GM23338 (cell line): ENCODE data around the gene ARHGEF10L. TPM values are rescaled to one million over a fixed set of nuclear protein-coding genes. Genes with fewer than 3 reads are reported as not detected.
A peak's percentile ranks its signal among the peaks of the same experiment; 100 is the strongest.

ENCODE experiments used
- ATAC-seq: fragments of 200-7000 bp; cut with Tn5 transposase; 3 replicates; pipeline ENCODE4 v1.9.1; 2020
- DNase-seq: peaks from one replicate; pipeline ENCODE4 v3.0.0-alpha.2; 2015; ENCODE audit warnings: low spot score
- H2AFZ ChIP-seq: fragments of 200-600 bp; sonication (generic); 2 replicates; pipeline ENCODE4 v1.8.0; 2016; ENCODE audit warnings: antibody characterized with exemption, mild to moderate bottlenecking, moderate library complexity
- H3F3A ChIP-seq: fragments of 200-600 bp; sonication (generic); replicated peaks from 2 replicates; pipeline ENCODE4 v1.8.0; 2017; ENCODE audit warnings: antibody characterized with exemption, mixed run types, low read depth
- H3K27ac ChIP-seq: fragments of 200-600 bp; sonication (generic); 2 replicates; pipeline ENCODE4 v1.6.1; 2016; ENCODE audit warnings: low read depth
- H3K27me3 ChIP-seq: fragments of 200-600 bp; sonication (generic); 2 replicates; pipeline ENCODE4 v1.8.0; 2016; ENCODE audit warnings: mild to moderate bottlenecking, mixed run types, moderate library complexity; ENCODE audit not compliant: insufficient read depth
- H3K36me3 ChIP-seq: fragments of 200-600 bp; sonication (generic); 2 replicates; pipeline ENCODE4 v1.8.0; 2016; ENCODE audit warnings: mild to moderate bottlenecking; ENCODE audit not compliant: insufficient read depth
- H3K4me1 ChIP-seq: fragments of 200-600 bp; sonication (generic); 2 replicates; pipeline ENCODE4 v1.8.0; 2016; ENCODE audit warnings: mild to moderate bottlenecking, moderate library complexity; ENCODE audit not compliant: insufficient read depth
- H3K4me2 ChIP-seq: fragments of 200-600 bp; sonication (generic); 2 replicates; pipeline ENCODE4 v1.7.1; 2017; ENCODE audit warnings: mixed run types
- H3K4me3 ChIP-seq: fragments of 200-600 bp; sonication (generic); 2 replicates; pipeline ENCODE4 v1.6.1; 2016; ENCODE audit warnings: mixed run types
- H3K79me2 ChIP-seq: fragments of 200-600 bp; sonication (generic); replicated peaks from 2 replicates; pipeline ENCODE4 v1.8.0; 2017; ENCODE audit warnings: mild to moderate bottlenecking; ENCODE audit not compliant: insufficient read depth
- H3K9me2 ChIP-seq: fragments of 200-600 bp; sonication (generic); 2 replicates; pipeline ENCODE4 v1.8.0; 2017; ENCODE audit not compliant: insufficient read depth
- H4K20me1 ChIP-seq: fragments of 200-600 bp; sonication (generic); replicated peaks from 2 replicates; pipeline ENCODE4 v1.8.0; 2017; ENCODE audit warnings: mild to moderate bottlenecking; ENCODE audit not compliant: insufficient read depth
- H3K27ac Mint-ChIP-seq: 2 replicates; pipeline ENCODE4 v1.8.0; 2020; ENCODE audit warnings: inconsistent platforms, mild to moderate bottlenecking, moderate library complexity, mixed read lengths
- H3K27me3 Mint-ChIP-seq: 3 replicates; pipeline ENCODE4 v1.8.0; 2022; ENCODE audit warnings: low read depth, mild to moderate bottlenecking, moderate library complexity, mixed read lengths, inconsistent platforms; ENCODE audit not compliant: insufficient read depth, poor library complexity
- H3K36me3 Mint-ChIP-seq: 3 replicates; pipeline ENCODE4 v1.8.0; 2021; ENCODE audit warnings: low read depth, mild to moderate bottlenecking, inconsistent platforms, moderate library complexity, mixed read lengths
- H3K4me1 Mint-ChIP-seq: 3 replicates; pipeline ENCODE4 v1.8.0; 2020; ENCODE audit warnings: mild to moderate bottlenecking, inconsistent platforms, mixed read lengths
- H3K4me3 Mint-ChIP-seq: 3 replicates; pipeline ENCODE4 v1.8.0; 2021; ENCODE audit warnings: moderate library complexity, mild to moderate bottlenecking, inconsistent platforms, mixed read lengths
- H3K9me3 Mint-ChIP-seq: 3 replicates; pipeline ENCODE4 v1.8.0; 2020; ENCODE audit warnings: moderate library complexity, mild to moderate bottlenecking, inconsistent platforms, mixed read lengths
- CTCF ChIP-seq, 2 experiments: fragments of 200-600 bp in 1 of 2; sonication (generic) in 1 of 2; conservative IDR thresholded peaks; 2 replicates each; pipeline versions ENCODE4 v1.5.1 to v1.6.1; 2016 to 2017; ENCODE audit warnings: antibody characterized with exemption in 2 of 2, low read depth in 2 of 2, mild to moderate bottlenecking in 2 of 2, moderate library complexity in 1 of 2
- EZH2 ChIP-seq: fragments of 200-600 bp; sonication (generic); IDR thresholded peaks from one replicate; pipeline ENCODE4 v1.8.0; 2017; ENCODE audit warnings: antibody characterized with exemption, mild to moderate bottlenecking, low read depth; ENCODE audit not compliant: unreplicated experiment
- EZH2phosphoT487 ChIP-seq: fragments of 200-600 bp; sonication (generic); IDR thresholded peaks from one replicate; pipeline ENCODE4 v1.8.1; 2018; ENCODE audit warnings: antibody characterized with exemption; ENCODE audit not compliant: unreplicated experiment
- JUNB ChIP-seq: IDR thresholded peaks from one replicate; pipeline ENCODE4 v1.6.1; 2016; ENCODE audit warnings: antibody characterized with exemption; ENCODE audit not compliant: unreplicated experiment
- NANOG ChIP-seq: IDR thresholded peaks from 2 replicates; pipeline ENCODE4 v1.6.1; 2016; ENCODE audit warnings: antibody characterized with exemption, borderline replicate concordance
- POLR2AphosphoS5 ChIP-seq: IDR thresholded peaks from 2 replicates; pipeline ENCODE4 v1.6.1; 2016; ENCODE audit warnings: antibody characterized with exemption, low read depth
- REST ChIP-seq: IDR thresholded peaks from one replicate; pipeline ENCODE4 v1.6.1; 2018; ENCODE audit warnings: antibody characterized with exemption; ENCODE audit not compliant: unreplicated experiment
- STAT1 ChIP-seq: IDR thresholded peaks from one replicate; pipeline ENCODE4 v1.6.1; 2016; ENCODE audit warnings: antibody characterized with exemption; ENCODE audit not compliant: unreplicated experiment
- ZNF114 ChIP-seq: fragments of 250-450 bp; sonication (Bioruptor Pico); IDR thresholded peaks from 2 replicates; pipeline ENCODE4 v1.5.0; 2020; ENCODE audit warnings: mild to moderate bottlenecking, moderate library complexity
- polyA plus RNA-seq: library from polyadenylated mRNA; unstranded; fragments of >200 nt; fragmentation: Nextera tagmentation; extraction: Ambion mirVana; gene quantifications from 2 replicates; pipeline ENCODE4 v1.2.1, GENCODE V29; 2016
- total RNA-seq: library from RNA; depleted of rRNA; stranded (reverse); fragments of >200 nt; shearing (Covaris generic); gene quantifications from 2 replicates; pipeline ENCODE4 v1.2.3, GENCODE V29; 2014

Gene ARHGEF10L
- total and polyA plus RNA-seq, 2 experiments from 2014 or later: 12.1 to 46.8 TPM

GRCh38 chr1:17735348-17735747 lies 195.8 kb downstream of the ARHGEF10L start:
- H3K9me2 ChIP-seq: no peaks in the 10 kb centered on the region
- no peaks in the 10 kb centered on the region for H3K27me3 ChIP-seq
- Mint-ChIP-seq H3K4me3 (no peak overlapping the region), H3K27me3 (peaks cover 2% of the 10 kb centered on the region), H3K27ac (peak overlapping the region; percentile 40; the same call in 1 of the 2 replicates), H3K4me1 (peaks cover 18% of the 10 kb centered on the region), H3K9me3 (no peaks in the 10 kb centered on the region), H3K36me3 (no peaks in the 10 kb centered on the region)
- TF ChIP-seq ZNF114 (CRISPR knock-in tag) (no peak), CTCF (conservative IDR thresholded peaks at IDR 0.05; ENCODE audit: low read depth in 2 of 2) (no peak), JUNB (no peak), EZH2phosphoT487 (no peak), REST (no peak), POLR2AphosphoS5 (no peak), STAT1 (no peak), NANOG (no peak), EZH2 (no peak)
- DNase-seq: no peak
- no peaks in the 10 kb centered on the region for H3F3A ChIP-seq
- ATAC-seq: no peak
- H3K27ac ChIP-seq: no peak overlapping the region
- H3K36me3 ChIP-seq: no peaks in the 10 kb centered on the region
- H4K20me1 ChIP-seq: no peaks in the 10 kb centered on the region
- no peaks in the 10 kb centered on the region for H3K4me1 ChIP-seq
- H3K4me3 ChIP-seq: no peak overlapping the region
- H3K79me2 ChIP-seq: no peaks in the 10 kb centered on the region
- no peak overlapping the region for H3K4me2 ChIP-seq
- no peak overlapping the region for H2AFZ ChIP-seq

GRCh38 chr1:17735793-17736192 lies 196.3 kb downstream of the ARHGEF10L start:
- Histone ChIP-seq H2AFZ (no peak overlapping the region), H3K36me3 (no peaks in the 10 kb centered on the region), H3K27me3 (no peaks in the 10 kb centered on the region), H4K20me1 (no peaks in the 10 kb centered on the region), H3F3A (no peaks in the 10 kb centered on the region), H3K4me1 (no peaks in the 10 kb centered on the region), H3K4me2 (no peak overlapping the region), H3K4me3 (no peak overlapping the region), H3K79me2 (no peaks in the 10 kb centered on the region), H3K9me2 (no peaks in the 10 kb centered on the region), H3K27ac (no peak overlapping the region)
- Mint-ChIP-seq H3K4me1 (peaks cover 18% of the 10 kb centered on the region), H3K9me3 (no peaks in the 10 kb centered on the region), H3K36me3 (no peaks in the 10 kb centered on the region), H3K27me3 (peaks cover 4% of the 10 kb centered on the region), H3K27ac (no peak overlapping the region), H3K4me3 (no peak overlapping the region)
- no peak for TF ChIP-seq ZNF114 (CRISPR knock-in tag)
- TF ChIP-seq EZH2: no peak
- TF ChIP-seq STAT1: no peak
- TF ChIP-seq EZH2phosphoT487: no peak
- ATAC-seq (peak; percentile 68), DNase-seq (no peak)
